GM12864 (cell line): ENCODE results near the gene PIK3R5.
A peak's percentile ranks its signal among the peaks of the same experiment; 100 is the strongest.

Source experiments
- DNase-seq: peaks from one replicate; pipeline ENCODE4 v3.0.0-alpha.2; 2011; ENCODE audit warnings: low read depth
- H3K4me3 ChIP-seq: 2 replicates; pipeline ENCODE4 v1.5.1; 2011; ENCODE audit warnings: mild to moderate bottlenecking, low read depth, low read length, control low read depth
- CTCF ChIP-seq: IDR thresholded peaks from 2 replicates; pipeline ENCODE4 v1.5.1; 2011; ENCODE audit warnings: low read depth, mild to moderate bottlenecking, moderate library complexity, low read length, control low read depth, inconsistent platforms; ENCODE audit errors: missing control alignments

Gene PIK3R5

GRCh38 chr17:8832711-8833352 is 132.7 kb downstream of the PIK3R5 start:
- no peak overlapping the region for H3K4me3 ChIP-seq
- no peak for DNase-seq
- peak; percentile 73 for TF ChIP-seq CTCF

- H3K4me3 ChIP-seq, result no peak overlapping the region
- TF ChIP-seq CTCF, result no peak
- no peak for DNase-seq
Measured at GRCh38 chr17:8831234-8831849, 134.2 kb downstream of the PIK3R5 start.

GRCh38 chr17:8830141-8830540 is 135.4 kb downstream of the PIK3R5 start:
- no peak for TF ChIP-seq CTCF
- H3K4me3 ChIP-seq, result no peak overlapping the region
- no peak for DNase-seq

- no peak for DNase-seq
- TF ChIP-seq CTCF, result no peak
- H3K4me3 ChIP-seq, result no peak overlapping the region
Measured at GRCh38 chr17:8829036-8829941, 136.2 kb downstream of the PIK3R5 start.
